GM18508 (cell line): ENCODE results near the gene RABEPK.
A peak's percentile ranks its signal among the peaks of the same experiment; 100 is the strongest.
"Not testable (repeated sequence)": the region's sequence is repeated elsewhere in the genome, so short reads cannot be mapped to it uniquely, and the experiment has no call there.

ENCODE experiments used
- ATAC-seq: cut with Tn5 transposase; IDR thresholded peaks from one replicate; pipeline ENCODE4 v1.9.1; 2021; ENCODE audit warnings: moderate number of reproducible peaks; ENCODE audit not compliant: insufficient read depth, unreplicated experiment

The RABEPK gene

DNA sequence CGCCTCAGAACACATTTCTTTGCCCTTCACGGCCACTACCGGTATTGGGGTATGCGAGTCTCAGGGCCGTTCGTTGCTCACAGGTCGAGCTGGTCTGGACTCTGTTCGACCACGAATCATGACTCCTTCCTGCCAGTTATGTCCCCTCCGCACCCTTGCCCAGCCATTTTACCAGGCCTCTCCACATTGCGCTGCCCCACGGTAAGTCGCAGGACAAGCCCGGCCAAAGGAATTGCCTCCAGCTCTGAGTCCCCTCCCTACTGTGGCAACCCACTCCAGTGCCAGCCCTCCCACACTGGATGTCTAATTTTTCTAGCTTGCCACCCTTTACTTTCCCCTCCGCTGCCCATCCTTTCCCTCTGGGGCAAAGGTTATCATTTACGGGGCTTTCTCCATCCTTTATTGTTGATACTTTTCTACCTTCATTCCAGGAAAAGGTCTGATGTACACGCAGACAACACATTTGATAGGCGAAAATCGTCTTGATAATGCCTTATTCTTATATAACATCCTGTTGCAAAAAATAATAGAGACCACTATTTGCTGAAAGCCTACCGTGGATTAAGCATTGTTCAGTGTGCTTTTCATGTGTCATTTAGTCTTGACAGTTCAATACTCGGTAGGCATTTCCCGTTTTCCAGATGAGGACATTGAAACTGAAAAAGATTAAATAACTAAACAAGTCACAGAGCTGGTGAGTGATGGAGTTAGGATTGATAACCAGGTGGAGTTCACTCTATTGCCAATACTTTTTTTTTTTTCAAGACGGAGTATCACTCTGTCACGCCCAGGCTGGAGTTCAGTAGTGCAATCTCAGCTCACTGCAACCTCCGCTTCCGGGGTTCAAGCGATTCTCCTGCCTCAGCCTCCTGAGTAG is 41.8 kb downstream of the RABEPK start:
- no peak for ATAC-seq

GRCh38 chr9:125243792-125244260 is 43.5 kb downstream of the RABEPK start:
- no peak for ATAC-seq

DNA sequence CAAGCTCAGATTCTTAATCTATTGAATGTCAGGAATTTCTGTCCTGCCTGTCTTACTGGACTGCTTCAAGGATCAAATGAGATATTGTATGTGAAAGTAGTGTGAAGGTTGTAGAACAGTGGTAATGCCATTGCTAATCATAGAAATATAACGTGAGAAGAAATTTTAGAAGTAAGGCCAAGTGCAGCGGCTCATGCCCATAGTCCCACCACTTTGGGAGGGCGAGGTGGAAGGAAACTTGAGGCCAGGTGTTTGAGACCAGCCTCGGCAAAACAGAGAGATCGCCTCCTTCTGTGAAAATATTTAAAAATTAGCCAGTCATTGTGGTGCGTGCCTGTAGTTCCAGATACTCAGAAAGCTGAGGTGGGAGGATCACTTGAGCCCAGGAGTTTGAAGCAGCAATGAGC is 45.9 kb downstream of the RABEPK start:
- no peak for ATAC-seq

DNA sequence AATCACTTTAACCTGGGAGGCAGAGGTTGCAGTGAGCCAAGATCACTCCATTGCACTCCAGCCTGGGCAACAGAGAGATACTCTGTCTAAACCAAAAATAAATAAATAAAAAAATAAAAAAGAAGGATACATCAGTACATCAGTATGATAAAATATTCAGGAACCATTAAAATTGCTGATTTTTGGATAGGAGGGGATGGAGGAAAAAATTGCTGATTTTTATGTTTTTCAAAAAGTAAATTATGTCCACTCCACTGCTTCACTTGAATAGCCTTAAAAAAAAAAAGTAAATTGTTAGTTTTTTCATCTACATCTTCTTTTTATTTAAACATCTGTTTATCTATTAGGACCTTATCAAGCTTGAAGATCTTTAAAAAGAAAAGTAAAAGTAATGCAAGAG is 53.9 kb downstream of the RABEPK start:
- no peak for ATAC-seq

DNA sequence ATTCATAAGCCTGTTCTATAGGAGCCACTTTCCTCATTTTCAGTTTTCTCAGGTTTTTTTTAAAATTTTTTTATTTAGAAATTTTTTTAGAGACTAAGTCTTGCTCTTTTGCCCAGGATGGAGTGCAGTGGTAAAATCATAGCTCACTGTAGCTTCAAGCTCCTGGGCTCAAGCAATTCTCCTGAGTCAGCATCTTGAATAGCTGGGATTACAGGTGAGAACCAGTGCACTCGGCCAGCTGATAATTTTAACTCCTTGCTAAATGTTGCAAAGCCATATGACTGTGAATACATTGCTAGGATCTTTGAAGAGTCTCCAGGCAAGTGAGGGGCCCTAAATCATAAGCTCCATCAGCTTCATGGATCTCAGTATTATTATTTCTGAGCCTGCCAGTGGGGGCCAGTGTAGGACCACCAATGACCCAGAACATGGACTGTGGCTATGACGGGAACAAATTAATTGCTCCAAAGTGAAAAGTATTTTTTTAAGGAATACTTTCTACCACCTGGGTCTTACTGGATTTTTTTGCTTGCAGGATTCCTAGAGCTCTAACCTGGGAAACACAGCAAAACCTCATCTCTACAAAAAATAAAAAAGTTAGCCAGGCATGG is 55.5 kb downstream of the RABEPK start:
- no peak for ATAC-seq

DNA sequence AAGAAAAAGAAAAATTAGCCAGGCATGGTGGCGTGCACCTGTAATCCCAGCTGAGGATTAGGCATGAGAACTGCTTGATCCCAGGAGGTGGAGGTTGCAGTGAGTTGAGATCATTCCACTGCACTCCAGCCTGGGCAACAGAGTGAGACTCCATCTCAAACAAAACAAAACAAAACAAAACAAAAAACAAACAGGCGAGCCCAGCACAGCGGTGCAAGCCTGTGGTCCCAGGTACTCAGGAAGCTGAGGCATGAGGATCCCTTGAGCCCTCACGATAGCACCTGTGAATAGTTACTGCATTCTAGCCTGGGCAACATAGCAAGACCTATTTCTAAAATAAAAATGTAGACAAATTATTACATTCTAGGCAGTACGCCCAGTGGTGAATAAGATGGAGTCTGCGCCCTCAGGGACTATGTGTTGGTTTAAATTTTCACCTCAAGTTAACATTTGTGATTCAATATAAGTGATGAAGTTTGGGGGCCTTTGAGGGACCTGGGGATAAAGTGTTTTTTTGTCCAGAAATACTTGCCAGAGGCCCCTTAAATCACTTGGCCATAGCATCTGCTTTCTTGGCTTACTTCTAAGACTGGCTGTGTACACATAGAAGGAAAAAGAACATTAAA is 57.9 kb downstream of the RABEPK start:
- no peak for ATAC-seq

- no peak for ATAC-seq
Measured at GRCh38 chr9:125258832-125259534, 58.6 kb downstream of the RABEPK start.

GRCh38 chr9:125260561-125260960 is 60.2 kb downstream of the RABEPK start:
- no peak for ATAC-seq

DNA sequence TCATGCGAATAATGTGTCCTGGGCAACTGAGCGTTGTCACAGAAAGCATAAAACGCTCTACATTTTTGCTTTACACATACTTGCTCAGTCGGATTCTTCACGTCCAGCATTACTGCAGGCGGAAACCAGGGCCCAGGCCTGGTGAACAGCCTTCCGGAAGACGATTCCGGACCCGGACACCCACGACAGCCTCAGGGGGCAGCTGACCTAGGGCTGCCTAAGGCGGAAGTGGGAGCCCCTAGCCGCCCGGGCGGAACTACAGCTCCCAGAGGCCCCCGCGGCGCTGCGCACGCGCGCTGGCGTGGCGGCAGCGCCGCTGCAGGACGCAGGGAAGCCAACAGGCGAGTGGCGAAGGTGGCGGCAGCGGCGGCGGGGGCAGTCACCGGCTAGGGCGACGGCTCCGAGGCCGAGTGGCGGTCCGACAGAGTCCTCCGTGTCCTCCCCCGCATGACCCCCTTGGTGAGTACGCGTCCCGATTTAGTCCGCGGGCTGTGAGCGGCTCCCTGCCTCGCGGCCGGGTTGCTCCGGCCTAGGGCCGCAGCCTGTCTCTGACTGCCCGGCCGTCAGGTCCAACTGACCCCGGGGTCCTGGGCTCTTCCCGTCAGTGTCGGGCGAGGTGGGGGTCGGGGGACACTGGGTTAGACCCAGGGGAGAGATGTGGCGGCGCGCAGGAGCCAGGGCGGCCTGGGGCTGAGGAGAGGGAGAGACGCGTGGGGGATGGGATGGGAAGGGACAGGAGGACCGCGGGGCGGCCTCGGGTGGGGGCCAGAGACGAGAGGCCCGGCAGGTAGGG is 61.4 kb downstream of the RABEPK start, which contains the start of gene GAPVD1:
Gene GAPVD1 (plus strand): TSS at position 326 of the 793 bp plus-strand sequence. CDS start 37,096 bp downstream, outside the sequence.
- ATAC-seq, result peak; percentile 55

DNA sequence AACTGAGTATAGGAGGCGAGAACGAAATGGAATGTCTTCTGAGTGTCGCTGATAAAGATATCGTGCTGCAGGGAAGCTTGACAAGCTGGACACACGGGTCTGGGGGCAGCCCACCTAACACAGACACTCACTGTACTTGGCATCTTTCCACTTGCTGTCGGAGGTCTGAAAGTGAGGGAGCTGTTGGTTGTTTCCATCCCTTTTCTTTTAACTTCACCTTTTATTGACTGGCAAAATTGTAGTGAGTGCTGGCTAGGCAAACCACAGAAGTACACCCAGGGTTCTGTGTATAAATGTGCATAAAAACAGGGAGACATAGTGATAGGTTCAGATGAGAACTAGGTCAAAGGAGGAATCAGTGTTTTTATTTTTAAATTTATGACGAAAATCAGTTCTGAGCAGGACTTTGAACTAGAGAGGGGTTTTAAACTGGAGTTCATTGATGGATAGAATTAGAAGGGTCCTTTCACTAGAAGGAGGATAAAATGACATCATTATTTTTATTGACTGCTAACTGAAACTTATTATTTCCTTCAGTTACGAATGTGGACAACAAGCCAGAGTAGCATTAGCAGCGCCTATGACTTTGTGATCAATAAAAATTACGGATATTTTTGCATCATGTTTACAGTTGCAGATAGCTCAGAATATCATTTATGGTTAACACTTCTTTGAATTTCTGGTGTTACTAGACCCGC is 62.1 kb downstream of the RABEPK start:
- ATAC-seq, result no peak

DNA sequence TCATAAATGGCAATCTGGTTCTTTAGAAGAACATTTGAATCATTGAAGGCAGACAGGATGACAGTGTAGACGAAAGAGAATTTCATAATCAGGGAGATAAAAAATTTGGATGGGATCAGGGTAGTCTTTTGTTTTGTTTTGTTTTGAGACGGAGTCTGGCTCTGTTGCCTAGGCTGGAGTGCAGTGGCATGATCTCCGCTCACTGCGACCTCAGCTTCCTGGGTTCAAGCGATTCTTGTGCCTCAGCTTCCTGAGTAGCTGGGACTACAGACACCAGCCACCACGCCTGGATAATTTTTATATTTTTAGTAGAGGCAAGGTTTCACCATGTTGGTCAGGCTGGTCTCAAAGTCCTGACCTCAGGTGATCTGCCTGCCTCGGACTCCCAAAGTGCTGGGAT is 63.7 kb downstream of the RABEPK start:
- ATAC-seq, result not testable (repeated sequence)

GRCh38 chr9:125268394-125269013 is 68.2 kb downstream of the RABEPK start:
- ATAC-seq, result no peak

DNA sequence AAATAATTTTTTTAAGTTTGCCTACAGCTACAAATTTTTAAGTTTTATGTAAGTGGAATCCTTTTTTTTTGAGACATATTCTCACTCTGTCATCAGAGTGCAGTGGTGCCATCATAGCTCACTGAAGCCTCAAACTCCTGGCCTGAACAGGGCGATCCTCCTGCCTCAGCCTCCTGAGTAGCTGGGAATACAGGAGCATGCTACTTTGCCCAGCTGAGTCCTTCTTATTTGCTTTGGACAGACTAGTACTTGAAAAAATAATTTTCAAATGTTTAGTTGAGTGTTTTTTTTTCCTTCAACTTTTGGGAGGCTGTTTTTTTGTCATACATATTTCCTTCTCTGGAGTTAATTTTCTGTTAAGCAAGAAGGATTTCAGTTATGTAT is 68.7 kb downstream of the RABEPK start:
- ATAC-seq, result no peak

- no peak for ATAC-seq
Measured at GRCh38 chr9:125271081-125271480, 70.7 kb downstream of the RABEPK start.

- ATAC-seq, result no peak
Measured at GRCh38 chr9:125272697-125273096, 72.4 kb downstream of the RABEPK start.

DNA sequence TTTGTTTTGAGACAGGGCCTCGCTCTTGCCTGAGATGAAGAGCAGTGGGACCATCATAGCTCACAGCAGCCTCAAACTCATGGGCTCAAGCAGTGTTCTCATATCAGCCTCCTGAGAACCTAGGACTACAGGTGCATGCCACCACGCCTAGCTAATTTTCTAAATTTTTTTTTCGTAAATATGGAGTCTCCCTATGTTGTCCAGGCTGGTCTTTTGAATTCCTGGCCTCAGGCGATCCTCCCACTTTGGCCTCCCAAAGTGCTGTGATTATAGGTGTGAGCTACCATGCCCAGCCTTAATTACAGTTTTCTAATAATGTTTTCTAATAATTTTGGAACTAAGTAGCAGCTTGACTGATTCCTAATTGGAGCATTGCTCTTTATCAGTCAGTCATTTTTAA is 76.4 kb downstream of the RABEPK start:
- ATAC-seq, result no peak

- no peak for ATAC-seq
Measured at GRCh38 chr9:125277411-125277810, 77.1 kb downstream of the RABEPK start.

DNA sequence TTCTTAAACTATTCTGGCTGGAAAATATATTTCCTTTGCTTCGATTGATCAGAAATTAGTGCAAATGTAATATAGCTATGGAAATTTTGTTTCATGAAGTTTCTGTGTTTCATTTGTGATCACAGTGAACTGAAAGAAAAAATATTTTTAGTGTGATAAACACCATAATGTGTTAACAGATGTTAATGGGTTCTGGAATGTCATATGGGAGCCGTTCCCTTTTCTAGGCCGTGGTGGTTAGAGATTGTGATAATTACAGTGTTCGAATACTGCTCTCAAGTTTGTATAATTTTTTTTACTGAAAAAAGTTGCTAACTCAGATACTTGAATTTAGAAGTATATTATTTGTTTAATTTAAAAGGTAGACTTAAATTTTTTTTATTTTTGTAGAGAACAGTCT is 80.6 kb downstream of the RABEPK start:
- no peak for ATAC-seq
